ENCODE data around the gene CDH13.

Gene CDH13

DNA sequence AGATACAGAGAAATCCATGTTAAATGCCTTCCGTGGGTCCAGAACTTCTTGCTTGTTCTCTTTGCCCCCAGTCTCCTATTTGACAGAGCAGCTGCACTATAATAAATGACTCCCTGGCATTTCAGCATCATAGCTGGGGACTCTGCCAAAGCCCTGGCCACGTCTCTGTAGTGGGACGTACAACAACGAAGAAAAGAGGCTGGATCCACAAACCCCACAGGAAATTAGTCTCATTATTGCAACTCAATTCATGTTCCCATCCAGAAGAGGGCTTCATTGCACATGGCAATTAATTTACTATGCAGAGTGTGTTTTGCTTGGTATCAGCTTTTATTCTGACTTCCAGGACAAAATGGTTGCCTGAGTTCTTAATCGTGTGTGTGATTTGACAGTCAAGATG is 121.3 kb downstream of the CDH13 start:
- DNase-seq (ENCODE audit: low read depth): peak; percentile 51

DNA sequence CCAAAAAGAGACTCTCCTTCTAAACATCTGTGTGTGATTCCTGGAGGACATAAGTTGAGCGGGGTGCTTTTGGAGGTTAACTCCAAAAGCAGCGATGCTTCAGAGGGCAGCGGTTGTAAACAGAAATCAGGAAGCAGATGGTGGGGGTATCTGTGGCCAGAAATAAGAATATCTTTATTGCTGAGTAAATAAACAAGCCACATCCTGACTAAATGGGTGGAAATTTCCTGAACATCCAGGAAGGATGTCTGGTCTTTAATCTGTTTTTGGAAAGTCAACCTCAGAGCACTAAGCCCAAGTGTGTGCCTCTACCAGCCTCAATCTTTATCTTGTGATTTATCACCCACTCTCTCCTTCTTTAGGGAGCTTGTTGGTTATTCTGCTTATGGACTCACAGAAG is 123.3 kb downstream of the CDH13 start:
- no peak for DNase-seq (ENCODE audit: low read depth)

DNA sequence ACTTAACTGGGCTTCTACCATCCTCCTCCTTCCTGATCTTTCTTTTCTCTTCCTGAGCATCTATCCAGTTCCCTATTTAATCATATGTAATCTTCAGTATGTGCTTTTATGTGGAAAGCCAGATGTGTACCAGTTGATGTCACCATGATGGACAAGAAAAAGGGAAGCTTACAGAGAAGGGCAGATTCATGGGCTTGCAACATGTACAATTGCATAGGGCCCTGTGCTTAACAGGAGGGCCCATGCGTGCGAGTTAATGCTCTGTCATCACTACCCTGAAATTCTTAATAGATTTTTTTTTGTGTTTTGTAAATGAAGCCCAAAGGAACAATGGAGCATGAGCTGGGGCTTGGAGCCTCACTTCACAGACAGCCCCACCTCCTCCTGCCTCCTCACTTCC is 124.3 kb downstream of the CDH13 start:
- no peak for DNase-seq (ENCODE audit: low read depth)

DNA sequence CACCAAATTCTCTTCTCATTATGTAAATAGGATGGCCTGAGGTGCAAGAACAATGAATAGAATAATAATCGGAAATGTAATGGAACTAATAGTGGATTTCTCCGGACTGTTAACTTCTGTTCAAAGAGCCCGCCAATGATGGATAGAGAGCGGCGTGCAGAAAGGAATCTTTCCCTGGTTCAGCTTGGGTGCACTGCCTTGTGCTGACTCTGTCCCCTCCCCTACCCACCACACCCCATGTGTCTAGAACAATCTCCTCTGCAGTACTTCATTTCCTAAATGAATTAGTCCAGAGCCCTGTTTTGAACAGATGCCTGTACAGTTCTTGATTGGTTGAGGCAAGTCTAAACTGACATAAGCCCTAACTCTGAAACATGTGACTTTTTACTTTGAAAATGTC is 125.4 kb downstream of the CDH13 start:
- no peak for DNase-seq (ENCODE audit: low read depth)

DNA sequence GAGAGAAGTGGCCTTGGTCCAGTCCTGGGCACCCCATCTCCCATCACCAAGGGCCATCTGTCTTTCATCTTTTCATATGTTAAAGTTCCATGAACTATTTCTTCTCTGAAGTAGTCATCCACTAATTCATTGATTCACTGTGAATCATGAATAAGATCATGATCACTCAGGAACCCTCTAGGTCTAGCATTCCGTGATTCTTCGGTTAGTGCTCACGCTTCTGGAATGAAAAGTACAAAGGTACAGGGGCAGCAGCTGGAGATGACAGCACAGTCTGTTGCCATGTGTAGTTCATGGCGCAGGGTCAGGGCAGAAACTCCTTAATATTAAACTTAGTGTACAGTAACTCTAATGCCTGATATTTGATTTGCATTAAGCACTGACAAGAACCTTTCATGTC is 127.1 kb downstream of the CDH13 start:
- no peak for DNase-seq (ENCODE audit: low read depth)

DNA sequence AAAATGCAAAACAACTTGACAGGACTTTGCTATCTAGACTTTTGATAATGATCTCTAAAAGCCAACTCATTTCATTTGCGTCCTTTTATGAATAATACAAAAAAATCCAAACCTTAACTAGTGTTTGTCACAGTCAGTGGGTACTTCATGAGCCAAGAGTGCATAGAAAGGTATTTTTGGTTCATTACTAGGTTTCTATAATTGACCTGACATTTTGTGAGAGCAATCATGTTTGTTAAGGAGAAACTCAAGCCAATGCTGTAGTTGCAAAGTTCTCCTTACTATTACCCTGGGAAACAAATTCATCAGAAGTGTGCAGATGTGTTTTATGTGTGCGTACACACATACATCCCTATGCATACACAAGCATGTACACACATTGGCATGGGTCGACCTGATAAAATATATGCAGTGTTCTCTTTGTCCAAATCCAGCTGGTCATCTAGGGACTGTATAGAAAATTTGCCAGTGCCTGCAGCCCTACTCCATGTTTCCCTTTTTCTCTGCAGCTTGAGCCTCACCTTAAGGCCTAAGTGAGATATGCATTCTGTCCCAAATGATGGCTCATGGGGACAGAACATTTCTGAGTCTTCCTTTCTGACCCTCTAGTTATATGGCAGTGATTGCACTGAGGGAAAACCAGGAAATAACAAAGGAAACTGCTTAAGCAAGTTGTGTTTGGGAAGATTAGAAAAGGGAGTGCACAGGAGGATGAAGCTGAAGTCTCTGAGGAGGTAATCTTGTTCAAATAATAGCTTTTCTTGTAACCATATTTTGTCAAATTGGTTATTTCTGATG is 128.1 kb downstream of the CDH13 start:
- no peak for DNase-seq (ENCODE audit: low read depth)

DNA sequence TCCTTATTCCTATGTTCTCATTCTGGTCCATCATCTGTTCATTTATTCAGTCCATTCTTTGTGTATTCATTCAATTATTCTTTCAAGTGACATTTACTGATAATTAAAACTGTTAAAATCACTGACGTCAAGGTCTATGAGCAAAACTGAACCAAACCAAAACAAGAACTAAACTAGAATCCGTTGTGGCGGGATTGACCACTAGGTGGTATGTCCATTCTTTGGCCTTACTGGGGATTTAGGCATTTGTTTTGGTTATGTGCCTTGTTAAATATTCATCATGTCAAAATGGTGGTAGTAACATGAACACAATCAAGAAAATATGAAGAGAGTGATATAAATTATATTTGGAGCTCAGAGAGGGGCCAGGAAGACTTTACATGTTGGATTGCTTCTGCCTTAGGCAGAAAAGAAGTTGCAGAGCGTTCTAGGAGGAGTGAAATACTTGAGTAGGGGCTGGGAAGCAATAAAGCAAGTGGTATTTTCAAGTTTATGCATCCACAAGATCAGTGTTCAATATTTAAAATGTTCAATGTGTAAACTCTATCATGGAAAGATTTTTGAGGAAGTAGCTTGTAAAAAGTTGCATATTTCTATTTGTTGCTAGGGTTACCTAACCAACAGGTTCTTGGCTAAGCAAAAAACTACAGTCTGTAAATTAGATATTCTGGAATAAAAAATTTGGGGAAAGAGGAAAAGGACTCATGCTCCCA is 129.0 kb downstream of the CDH13 start:
- no peak for DNase-seq (ENCODE audit: low read depth)

DNA sequence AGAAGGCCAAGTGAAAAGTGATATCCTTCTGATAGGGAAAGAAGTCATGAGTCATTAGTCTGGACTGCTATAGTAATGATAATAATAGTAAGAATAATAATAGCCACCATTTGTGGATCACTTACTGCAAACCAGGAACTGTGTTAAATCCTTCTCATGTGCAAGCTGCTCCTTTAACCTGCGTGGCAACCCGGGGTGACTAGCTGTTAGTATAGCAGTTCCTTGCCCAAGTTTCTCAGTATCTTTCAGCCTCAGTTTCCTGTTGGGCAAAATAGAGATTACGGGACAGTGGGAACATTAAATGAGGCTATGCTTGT is 129.5 kb downstream of the CDH13 start:
- DNase-seq (ENCODE audit: low read depth): no peak

DNA sequence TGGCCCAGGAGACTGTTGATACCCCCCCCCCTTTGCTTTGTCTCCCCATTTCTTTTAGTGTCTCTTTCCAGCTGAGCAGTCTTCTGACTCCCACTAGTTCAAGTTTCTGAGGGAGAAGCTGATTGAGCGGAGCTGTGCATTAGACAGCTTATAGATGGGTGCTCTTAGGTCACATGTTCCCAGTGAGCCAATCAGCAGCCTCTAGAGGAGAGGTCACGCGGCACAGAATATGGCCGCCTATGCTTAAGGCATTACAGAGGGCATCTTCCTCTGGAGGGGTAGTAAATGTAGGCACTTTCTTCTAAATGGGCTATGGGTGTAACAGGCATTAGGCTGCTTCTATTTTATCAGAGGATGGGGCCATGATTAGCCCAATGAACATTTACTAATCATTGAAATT is 131.6 kb downstream of the CDH13 start:
- no peak for DNase-seq (ENCODE audit: low read depth)

DNA sequence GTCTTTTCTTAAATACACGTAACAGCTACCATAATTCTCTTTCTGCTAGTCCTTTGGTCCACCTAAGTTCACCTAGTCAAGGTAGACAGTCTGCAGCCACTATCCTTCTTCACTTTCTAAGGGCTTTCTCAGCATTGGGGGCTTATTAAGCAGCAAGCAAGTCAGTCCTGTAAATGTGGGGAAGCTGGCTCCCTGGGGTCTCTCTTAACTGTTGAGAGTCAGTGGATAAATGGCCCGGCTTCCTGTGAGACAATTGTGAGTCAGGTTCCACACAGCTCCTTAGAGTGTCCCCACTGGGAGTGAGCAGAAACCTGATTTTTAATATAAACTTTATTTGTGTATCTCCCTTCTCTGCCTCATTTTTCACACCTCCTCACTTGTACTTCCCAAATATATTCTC is 132.1 kb downstream of the CDH13 start:
- no peak for DNase-seq (ENCODE audit: low read depth)

DNA sequence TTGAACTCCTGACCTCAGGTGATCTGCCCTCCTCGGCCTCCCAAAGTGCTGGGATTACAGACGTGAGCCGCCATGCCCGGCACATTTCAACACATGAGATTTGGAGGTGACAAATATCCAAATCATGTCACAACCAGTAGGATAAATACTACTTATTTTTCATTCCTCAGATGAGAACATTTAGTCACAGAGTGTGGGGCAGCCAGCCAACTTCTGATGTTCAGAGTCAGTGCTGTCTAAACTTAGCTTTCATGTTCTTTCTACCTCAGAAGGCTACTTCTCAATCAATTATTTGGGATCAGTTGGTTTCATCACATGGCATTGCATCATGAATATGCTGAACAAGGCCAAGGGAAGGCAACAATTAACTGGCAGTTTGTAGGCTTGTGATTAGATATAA is 134.5 kb downstream of the CDH13 start:
- peak; percentile 60 for DNase-seq (ENCODE audit: low read depth)

DNA sequence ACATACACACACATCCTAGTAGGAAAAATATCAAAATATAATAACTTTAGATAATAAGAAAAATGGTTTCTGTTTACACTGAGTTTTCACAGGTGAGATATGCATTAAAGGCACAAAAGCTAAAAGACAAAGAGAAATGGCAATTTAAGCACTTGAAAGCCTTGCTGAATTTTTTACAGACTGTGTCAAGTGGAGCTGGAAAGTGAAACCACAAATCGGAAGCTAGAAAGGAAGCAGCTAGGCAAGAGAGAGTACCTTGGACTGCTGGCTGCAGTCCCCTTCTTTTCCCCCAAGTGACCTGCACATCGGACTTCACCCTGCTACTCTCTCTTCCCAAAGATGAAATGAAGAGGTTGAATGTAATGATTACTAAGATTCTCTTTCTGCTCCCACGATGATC is 135.1 kb downstream of the CDH13 start:
- no peak for DNase-seq (ENCODE audit: low read depth)

DNA sequence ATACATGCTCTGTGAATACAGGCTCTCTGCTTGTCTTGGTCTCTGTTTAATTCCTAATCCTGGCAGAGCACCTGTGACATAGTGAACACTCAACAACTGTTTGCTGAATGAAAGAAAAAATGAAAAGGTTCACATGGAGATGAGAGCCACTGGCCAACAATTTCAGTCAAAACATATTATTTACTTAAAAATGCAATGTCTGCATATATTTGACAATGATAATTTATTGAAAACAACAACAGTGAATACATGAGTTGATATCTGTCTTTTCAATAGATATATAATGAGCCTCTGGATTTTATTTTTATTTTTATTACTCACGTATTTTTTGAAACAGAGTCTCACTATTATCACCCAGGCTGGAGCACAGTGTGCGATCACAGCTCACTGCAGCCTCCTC is 136.6 kb downstream of the CDH13 start:
- no peak for DNase-seq (ENCODE audit: low read depth)

DNA sequence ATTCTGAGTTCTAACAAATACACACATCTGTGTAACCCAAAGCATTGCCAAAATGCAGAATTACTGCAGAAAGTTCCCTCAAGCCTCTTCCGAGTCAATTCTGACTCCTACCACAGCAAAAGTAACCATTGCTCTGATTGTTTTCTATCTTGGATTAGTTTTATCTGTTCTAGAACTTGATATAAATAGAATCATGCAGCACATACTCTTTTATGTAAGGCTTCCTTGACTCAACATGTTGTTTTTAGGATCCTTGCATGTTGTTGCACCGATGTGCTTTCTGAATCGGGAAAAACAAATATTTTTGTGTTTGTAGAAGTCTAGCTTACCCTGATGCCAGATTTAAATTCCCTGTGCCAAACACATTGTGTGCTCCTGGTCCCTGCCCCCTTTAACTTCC is 140.4 kb downstream of the CDH13 start:
- no peak for DNase-seq (ENCODE audit: low read depth)

DNA sequence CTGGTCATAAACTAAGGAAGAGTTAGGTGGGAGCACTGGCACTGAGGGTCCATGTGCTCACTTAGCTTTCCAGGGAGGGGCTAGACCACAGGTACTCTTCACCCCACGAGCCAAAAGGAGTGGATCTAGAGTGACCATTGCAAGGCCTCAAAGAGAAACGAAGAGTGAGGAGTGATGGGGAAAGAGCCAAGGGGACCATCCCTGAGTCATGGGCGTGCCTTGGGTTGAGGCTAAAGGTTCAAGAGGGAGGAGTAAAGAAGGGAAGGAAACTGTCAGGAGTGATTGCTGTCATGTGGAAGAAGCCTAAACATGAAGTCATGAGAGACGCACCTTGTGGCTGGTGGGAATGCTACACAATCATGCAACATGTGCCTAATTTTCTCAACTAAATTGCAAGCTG is 141.0 kb downstream of the CDH13 start:
- no peak for DNase-seq (ENCODE audit: low read depth)

DNA sequence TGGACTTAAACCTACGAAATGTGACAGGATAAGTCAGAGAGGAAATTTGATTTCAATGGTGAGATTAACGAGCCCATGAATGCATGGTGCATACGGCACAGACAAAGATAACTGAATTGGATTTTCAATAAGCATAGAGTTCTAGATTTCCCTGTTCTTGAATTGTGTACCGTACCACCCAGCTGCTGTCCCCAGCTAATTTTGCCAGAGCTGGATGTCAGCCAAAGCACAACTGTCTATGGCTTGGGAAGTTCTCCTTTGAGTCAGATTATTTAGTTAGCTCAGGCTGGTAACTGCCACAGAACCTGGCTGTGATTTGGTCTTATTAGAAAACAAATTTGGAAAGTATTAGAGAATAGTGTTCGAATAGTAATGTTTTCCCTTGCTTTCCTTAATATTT is 143.1 kb downstream of the CDH13 start:
- DNase-seq (ENCODE audit: low read depth): no peak

DNA sequence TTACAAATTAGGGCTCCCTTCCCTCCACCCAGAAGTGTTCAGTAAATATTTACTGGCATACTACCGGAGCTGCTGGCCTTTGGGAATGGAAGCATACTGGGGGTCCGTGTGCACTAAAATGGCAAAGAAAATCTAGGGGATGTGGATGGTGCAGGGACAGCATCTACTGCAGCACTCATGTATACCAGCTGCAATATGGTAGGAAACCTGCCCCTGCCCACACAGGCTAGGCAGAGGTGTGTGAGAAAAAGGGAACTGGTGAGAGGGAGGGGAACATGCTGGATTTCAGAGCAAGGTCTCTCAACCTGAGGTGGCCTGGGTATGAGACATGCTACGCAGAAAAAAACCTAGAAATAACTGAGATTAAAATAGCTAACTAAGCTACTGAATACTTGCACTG is 145.4 kb downstream of the CDH13 start:
- no peak for DNase-seq (ENCODE audit: low read depth)

DNA sequence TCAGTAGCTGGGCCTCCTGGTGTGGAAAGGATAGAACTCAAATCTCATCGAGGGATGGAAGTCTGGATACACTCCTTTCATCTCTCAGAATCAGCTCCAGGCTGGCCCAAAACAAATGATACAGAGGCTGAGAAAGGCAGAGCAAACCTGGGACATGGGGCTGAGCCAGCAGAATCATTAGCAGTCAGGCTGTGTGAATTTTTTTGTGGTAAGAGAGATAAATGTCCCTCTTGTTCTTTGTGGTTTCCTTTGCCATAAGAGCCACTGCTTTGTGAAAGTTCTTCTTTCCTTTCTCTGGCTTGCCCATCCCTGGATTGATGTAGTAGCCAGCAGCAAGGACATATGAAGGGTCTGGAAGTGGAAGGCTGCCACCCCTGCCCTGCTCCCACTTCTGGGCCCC is 146.2 kb downstream of the CDH13 start:
- no peak for DNase-seq (ENCODE audit: low read depth)

DNA sequence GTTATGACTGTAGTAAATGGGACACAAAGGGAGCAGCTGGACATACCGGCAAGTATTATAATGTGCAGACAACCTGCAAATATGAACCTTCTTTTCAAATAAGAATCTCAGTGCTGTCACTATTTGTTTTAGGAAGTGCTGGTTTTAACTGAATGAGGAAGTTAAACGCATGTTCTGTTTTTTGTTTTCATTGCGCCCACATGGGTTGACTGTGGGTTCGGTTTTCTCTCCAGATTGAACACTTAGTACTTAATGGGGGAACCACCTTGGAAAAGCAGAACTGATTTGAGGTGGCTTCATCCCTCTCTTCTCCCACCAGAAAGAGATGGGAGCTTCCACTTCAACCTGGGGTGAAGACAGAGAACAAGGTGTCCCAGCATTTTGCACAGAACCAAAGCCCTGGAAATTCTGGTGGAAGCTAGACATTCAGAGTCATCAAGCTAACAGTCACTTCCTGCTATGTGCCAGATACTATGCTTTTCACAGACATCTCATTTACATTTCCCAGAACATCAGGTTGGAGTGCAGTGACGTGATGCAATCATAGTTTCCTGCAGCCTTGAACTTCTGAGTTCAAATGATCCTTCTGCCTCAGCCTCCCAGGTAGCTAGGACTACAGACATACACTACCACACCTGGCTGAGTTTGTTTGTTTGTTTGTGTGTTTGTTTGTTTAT is 149.8 kb downstream of the CDH13 start:
- DNase-seq (ENCODE audit: low read depth): no peak

DNA sequence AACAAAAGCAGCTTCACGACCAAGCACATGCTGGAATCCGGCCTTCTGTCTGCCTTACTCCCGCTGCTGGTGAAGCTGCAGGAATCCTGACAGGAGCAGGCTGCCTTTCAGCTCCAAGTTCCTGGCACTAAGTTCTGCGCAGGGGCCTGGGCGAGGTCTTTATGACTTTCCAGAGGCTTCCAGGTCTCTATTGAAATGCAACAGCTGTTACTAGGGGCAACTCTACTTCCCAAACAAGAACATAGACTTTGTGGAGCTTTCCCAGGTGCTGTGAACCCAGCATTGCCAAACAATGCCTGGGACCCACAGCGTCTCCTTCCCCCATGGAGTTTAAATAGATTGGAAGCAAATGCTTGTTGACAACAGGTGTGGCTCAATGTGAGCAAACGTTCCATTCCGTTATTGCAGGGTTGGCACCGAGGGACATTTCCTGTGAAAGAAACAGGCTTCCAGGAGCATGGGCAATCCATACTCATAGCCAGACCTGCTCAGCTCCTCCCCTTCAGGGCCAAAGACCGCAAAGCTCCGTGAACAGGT is 156.0 kb downstream of the CDH13 start:
- no peak for DNase-seq (ENCODE audit: low read depth)

DNA sequence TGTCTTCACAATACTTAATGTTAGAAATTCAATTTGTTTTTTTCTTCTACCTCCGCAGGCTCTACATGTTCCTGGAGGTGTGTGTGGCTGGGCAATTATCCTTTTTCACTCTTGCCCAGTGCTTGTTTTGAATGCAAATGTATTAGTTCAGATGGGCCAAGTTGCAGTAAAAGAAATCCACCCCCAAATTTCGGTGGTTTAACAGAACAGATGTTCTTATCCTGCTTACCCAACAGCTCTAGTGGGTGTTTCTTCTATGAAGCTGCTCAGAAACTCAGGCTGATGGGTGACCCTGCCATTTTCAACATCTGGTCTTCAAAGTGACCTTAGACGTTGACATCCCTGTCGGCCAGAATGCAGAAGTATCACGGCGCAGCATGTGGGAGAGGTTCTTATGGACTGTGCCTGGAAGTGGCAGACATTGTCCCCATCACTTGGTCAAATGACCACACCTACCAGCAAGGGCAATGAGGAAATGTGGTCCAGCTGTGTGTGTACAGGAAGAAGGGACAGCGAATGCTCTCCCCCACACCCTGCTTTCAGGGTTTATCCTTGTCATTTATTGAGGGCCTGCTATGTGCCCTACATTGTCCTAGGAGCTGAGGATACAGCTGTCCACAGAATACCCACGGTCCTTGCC is 157.3 kb downstream of the CDH13 start:
- DNase-seq (ENCODE audit: low read depth): no peak

DNA sequence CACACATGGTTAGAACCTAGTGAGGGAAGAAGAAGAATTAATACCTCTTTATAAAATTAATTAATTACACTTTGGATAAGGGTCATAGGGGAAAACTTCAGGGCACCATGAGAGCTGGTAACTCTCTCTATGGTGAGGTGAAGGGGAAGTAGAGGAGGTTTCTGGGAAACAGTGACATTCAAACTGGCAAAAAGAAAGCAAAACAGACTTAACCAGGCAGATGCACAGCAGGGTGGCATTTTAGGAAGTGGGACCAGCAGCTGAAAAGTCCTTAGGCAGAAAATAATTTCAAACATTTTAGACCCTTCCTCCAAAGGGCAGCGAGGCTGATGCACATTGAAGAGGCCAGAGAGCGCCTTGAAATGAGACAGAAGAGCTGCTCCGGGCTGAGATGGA is 157.8 kb downstream of the CDH13 start:
- DNase-seq (ENCODE audit: low read depth): no peak

DNA sequence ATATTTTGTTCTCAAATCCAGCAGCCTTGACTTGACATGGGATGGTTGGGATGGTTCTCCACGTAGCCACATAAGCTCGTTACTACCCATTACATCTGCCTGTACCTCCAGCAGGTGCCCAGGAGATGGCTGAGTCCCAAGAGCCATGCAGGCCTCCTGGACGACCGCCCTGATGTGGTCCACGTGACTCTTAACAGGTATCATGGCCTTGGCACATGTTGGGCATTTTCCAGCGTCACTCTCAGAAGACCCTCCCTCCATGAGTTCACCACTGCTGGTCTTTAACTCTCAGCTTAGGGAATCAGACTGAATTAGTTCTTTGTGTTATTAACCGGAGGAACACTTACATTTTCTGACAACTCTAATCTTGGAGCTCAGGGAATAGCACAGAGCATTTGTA is 161.5 kb downstream of the CDH13 start:
- no peak for DNase-seq (ENCODE audit: low read depth)

All from GM04504 (cell line).